Stimulated activated CD4-positive, alpha-beta T cell treated with anti-CD3 and anti-CD28 coated beads, Interleukin-15, amount 100 ng/mL, for 24 hours (primary cell): ENCODE results near the gene POTEE.
"Not testable (repeated sequence)": the region's sequence is repeated elsewhere in the genome, so short reads cannot be mapped to it uniquely, and the experiment has no call there.

Source experiments
- DNase-seq: peaks from one replicate; pipeline ENCODE4 v3.0.0-alpha.2; 2020

POTEE gene

DNA sequence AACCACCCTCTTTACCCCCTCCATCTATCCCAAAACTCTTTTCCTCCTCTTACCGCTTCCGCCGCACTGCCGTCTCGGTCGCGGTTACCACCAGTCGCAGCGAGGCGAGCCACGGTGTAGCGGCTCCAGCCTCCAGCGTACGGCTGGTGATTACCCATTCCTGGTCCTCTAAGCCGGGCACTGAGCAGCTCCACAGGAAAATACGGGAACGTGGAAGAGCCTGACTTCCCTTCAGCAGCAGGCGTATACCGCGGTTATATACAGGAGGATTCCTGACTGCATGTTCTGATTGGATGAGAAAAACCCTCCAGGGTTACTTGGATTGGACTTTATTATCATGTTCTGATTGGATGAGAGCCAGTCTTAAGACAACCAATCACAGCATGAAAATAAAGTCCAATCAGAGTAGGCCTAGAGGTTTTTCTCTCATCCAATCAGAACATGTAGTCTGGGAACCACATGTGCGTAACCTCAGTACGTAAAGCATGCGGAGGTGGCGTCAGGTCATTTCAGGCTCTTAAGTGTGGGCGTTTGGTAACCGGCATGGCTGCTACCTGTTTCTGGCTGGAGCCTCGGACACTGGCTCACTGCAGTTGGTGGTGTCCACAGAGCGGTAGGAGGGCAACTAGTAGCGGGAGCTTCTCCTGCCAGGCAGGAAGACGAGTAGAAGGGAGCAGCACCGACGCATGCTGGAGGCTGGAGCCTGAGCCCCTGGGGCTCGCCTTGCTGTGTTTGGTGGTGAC lies at the start of gene POTEE:
TSS of gene POTEE (plus strand) at position 507 of the 743 bp plus-strand sequence. CDS start 8,867 bp downstream, outside the sequence.
- DNase-seq = not testable (repeated sequence)

DNA sequence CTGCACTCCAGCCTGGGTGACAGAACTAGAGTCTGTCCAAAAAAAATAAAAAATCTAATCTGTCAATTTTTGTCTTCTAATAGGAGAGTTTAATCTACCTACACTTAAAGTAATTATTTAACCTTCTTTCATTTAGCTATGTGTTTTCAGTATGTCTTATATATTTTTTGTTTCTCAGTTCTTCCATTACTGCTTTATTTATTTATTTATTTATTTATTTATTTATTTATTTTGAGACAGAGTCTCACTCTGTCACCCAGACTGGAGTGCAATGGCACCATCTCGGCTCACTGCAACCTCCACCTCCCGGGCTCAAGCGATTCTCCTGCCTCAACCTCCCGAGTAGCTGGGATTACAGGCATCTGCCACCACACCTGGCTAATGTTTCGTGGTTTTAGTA lies 43.8 kb upstream of the POTEE start:
- DNase-seq = not testable (repeated sequence)

DNA sequence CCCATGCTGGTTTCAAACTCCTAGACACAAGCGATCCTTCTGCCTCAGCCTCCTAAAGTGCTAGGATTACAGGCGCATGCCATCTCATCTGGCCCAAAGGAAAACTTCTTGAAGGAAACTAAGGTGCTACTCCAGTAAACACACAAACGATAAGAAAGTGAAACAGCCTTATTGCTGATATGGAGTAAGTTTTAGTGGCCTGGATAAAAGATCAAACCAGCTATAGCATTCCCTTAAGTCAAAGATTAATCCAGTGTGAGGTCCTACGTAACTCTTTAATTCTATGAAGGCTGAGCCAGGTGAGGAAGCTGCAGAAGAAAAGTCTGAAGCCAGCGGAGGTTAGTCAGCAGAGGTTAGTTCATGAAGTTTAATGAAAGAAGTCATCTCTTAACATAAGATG lies 40.8 kb upstream of the POTEE start:
- DNase-seq = no peak

DNA sequence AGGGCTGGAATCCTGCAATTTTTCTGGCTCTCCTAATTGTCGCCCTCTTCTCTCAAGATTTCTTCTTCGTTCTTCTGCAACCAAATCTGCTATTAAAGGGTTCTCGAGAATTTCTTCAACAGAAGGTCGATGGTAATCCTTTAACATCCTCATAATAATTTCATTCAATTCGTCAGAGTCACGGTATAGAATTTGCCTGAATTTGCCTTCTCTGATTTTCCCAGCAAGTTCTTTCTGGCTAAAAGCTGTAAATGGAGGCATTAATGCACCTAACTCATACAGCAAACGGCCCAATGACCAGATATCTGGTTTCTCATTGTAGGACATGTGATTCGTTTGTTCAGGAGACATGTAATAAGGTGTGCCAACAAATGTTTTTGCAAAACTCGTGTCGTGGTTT lies 31.3 kb upstream of the POTEE start:
- DNase-seq = not testable (repeated sequence)

DNA sequence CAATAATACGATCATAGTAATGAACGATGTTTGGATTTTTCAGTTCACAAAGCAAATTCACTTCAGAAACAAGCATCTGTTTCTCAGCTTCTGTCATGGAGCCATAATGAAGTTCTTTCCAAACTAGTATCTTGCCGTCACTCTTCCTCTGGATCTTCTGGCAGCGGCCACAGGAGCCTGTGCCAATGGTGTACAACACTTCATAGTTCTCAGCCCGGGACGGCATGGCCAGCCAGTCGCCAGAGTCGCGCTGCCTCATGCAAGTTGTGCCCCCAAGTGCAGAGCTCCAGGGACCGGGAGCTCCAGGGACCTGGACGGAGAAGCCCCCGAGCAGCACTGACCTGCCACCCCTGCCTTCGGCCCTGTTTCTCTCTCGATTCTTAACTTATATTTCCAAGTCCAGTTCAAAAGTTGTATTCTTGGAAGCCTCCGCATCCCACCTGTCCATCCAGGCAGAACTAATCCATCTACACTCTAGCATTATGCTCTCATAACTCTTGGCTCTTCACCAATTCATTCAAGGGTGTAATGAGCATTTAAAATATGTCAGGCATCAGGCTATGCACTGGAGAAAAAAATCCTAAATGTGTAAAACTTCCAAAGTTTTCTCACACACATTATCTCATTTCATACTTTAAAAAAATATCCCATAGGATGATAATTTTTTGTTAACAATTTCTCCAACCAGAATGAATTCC lies 30.5 kb upstream of the POTEE start:
- DNase-seq = not testable (repeated sequence)

DNA sequence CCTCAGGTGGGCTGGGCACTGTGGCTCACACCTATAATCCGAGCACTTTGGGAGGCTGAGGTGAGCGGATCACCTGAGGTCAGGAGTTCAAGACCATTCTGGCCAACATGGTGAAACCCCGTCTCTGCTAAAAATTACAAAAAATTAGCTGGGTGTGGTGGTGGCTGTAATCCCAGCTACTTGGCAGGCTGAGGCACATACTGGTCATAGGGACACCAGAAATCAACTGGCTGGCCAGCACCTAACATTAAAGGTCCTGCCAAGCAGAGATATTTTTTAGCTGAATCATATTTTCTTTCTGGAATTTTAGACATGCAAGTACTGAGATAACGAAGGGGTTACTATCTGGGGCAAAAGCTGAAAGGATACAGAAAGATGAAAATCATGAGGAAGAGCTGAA lies 27.9 kb upstream of the POTEE start:
- DNase-seq = not testable (repeated sequence)

DNA sequence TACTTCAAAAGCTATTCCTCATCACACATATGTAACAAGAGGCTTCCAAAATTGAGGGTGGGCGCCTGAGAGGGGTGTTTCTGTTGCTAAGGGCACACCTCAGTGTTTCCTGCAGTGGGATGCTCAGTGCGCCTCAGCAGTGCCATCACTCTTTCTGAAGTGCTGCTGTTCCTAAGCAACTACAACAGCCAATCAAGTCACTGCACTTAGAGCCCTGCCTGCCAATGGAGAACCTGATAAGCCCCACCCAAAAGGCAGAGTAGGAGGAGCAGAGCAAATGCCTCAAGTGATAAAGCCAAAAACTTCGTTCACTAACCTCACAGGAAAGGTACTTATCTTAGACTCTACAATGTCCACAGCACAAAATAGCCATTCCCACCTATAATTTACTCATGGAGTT lies 15.9 kb upstream of the POTEE start:
- DNase-seq = not testable (repeated sequence)

DNA sequence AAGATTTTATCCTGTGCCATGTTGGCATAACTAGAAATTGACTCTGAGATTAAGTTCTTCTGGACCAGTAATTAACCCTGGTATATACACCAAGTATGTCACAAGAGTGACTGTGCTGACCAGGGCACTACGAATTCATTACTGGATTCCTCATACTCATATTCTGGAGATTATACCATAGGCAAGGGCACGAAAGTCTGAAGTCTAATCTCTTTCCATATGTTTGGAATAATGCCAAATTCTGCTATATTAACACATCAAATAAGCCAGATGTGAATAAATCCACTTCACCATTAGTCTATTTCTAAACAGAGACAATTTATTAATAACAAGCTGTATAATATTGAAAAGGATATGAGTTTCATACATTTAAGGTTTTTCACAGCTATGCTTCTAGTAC lies 13.2 kb upstream of the POTEE start:
- not testable (repeated sequence) for DNase-seq

DNA sequence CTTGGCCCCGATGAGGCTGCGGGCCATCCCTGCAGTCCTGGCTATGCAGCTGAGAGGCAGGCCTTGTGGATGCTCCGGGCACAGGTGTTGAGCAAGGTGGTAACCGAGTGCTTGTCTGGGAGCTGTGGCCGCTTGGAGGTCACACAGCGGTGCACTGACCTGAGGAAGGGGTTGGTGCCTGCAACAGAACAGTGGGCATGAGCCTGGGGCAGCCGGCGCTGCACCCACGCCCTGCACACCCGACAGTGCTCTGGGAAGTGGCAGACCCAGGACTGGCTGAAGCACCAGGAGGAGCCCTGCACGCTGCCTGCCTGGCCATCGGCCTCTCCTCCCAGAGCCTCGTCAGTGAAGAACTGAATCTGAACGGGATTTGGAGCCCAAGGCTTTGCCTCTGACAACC lies 8.2 kb upstream of the POTEE start:
- no peak for DNase-seq

DNA sequence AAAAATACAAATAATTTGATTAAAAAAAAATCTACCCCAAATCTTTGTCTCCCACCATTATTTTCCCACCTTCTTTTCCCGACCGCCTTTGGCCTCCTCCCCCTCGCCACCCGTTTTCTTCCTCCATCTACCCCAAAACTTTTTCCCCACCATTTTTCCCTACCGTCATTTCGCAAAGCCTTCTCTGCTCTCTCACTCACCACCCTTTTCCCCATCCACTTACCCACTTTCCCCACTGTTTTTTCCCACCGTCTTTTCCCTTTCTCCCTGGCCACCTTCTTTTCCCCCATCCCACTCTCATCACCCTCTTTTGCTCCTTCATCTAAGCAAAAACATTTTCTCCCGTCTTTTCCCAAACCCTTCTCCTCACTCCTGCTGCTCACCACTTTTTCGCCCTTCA lies 1.5 kb upstream of the POTEE start:
- not testable (repeated sequence) for DNase-seq

DNA sequence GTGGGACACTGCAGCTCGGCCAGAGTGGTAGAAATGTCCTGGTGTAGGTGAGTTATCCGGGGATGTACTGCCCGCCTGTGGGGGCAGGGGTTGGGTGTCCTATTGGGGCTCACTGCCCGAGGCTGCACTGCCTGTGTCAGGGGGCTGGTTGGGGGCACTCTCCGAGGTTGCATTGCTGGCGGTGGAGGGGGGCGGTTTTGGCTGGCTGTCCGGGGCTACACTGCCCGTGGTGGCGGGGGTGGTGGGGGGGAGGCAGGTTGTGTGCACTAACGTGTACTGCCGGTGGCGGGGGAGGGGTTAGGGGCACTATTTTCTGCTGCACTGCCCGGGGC lies 403 bp downstream of the POTEE start:
- not testable (repeated sequence) for DNase-seq

DNA sequence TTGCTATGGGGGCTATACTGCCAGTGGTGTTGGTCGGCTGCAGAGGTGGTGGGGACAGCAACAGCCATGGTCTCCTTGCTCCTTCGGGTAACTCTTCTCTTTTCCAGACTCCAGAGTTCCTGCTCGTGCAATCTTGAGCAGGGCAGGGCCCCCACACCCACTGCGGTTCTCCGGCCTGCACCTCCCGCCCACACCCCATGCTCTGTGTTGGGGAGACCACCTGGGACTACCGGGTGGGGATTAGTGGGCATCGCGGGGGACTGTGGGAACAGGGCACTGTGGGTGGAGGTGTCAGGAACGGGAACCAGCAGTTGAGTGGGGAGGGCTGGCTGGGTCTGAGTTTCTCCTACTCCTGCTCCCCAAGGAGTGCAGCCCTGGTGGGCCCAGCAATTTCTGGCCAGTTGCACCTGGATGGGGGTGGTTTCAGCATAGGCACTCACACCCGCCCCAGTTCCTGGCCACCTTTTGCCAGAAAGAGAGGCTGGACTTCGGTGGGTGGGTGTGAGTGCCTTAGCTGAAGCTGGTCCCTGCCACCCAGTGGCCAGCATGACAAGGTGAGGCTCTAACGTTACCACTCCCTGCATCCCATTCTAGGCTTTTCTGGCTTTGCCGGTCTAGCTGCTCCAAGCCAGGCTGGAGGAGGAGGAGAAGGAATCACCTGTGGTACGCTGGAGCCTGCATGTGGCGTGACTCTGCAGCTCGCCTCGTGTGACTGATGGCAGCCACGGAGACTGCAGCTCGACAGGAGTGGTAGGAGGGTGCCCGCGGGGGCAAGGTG lies 1.3 kb downstream of the POTEE start:
- not testable (repeated sequence) for DNase-seq

DNA sequence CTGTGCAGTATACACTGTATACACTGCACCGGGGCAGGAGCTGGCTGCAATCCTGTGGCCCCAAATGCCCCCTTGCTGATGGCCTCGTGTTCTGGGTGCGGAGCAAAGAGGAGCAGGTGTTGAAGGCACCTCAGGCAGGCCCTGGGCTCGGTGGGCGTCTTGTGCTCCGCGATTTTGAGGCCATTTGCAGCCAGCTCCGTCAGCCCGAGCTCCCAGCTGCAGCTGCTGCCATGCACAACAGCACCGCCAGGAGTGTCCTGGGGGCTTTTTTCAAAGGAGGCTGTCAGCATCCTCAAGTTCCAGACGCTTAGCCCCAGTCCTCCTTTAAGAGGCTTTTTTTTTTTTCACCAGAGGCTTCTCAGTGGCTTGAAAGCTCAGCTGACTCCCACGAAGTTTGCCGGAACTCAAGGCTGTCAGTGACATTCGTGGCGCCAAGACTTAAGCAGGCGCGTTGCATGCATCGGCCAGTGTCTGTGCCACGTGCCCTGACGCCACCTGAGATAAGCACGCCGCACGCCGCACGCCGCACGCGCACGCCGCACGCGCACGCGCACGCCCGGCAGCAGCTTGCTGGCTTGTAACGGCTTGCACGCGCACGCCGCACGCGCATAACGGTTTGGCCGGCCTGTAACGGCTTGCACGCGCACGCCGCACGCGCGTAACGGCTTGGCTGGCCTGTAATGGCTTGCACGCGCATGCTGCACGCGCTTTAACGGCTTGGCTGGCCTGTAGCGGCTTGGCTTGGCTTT lies 8.1 kb downstream of the POTEE start:
- DNase-seq = not testable (repeated sequence)

DNA sequence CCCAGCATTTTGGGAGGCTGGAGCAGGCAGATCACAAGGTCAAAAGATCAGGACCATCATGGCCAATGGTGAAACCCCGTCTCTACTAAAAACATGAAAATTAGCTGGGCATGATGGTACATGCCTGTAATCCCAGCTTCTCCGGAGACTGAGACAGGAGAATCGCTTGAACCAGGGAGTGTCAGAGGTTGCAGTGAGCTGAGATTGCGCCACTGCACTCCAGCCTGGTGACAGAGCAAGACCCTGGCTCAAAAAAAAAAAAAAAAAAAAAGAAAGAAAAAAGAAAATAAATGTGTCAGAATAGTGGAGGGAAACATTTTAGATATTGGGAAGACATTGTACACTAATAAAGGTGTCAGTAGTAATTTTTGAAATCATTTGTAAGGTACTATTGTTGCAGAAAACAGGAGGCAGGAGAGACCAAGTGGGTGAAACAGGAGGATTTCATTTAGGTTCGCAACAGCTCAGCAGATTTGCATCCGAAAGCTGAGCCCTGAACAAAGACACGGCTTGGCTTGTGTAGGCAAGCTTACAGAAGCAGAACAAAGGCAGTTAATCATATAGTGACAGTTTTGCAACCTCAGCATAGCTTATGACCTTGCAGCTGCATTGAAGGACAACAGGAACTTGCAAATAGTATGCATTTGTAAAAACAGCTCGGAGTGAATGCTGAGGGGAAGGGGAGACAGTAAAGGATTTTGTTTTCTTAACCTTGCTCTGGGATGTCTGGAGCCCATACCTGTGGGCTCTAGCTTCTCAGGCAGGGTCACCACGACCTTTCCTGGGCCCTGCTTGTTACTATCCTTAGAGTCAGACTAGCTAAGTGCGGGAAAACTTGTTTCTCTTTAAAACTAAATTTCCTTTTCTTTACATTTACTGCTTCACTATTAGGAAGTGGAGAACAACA lies 26.5 kb downstream of the POTEE start:
- DNase-seq = not testable (repeated sequence)
